LoVo (cell line): ENCODE results near the gene BMAL2.
A peak's percentile ranks its signal among the peaks of the same experiment; 100 is the strongest.

Source experiments
- DNase-seq: peaks from one replicate; pipeline ENCODE4 v3.0.0-alpha.2; 2016; ENCODE audit warnings: low spot score

BMAL2 gene, protein sequence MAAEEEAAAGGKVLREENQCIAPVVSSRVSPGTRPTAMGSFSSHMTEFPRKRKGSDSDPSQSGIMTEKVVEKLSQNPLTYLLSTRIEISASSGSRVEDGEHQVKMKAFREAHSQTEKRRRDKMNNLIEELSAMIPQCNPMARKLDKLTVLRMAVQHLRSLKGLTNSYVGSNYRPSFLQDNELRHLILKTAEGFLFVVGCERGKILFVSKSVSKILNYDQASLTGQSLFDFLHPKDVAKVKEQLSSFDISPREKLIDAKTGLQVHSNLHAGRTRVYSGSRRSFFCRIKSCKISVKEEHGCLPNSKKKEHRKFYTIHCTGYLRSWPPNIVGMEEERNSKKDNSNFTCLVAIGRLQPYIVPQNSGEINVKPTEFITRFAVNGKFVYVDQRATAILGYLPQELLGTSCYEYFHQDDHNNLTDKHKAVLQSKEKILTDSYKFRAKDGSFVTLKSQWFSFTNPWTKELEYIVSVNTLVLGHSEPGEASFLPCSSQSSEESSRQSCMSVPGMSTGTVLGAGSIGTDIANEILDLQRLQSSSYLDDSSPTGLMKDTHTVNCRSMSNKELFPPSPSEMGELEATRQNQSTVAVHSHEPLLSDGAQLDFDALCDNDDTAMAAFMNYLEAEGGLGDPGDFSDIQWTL

DNA sequence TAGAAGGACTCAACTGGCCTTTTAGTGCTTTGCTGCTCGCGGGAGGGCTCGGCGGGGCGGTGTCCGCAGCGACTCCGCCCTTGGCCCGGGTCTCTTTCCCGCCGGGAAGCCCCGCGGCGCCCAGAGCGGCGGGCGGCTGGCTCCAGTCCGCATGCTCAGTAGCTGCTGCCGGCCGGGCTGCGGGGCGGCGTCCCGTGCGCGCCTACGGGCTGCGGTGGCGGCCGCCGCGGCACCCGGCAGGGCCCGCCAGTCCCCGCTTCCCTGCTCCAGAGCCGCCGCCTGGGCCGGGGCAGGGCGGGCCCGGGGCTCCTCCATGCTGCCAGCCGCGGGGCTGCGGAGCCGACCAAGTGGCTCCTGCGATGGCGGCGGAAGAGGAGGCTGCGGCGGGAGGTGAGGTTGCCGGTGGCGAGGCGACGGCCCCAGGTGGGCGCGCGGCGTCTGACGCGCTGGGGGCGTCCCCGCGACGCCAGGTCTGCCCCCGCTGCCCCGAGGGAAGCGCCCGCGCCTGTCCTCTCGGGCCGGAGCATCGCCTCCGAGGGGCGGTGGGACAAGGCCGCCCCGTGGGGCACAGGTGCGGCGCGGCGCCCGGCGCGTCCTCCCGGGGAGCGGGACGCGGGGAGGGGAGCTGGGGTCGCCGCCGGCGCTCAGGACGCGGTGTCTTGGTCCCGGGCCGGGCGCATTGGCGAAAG is at the start of gene BMAL2:
Gene BMAL2, plus strand, starts transcription at position 123 of the 689 bp plus-strand sequence. Its CDS starts 237 bp downstream, at position 360.
- peak; percentile 84 for DNase-seq

DNA sequence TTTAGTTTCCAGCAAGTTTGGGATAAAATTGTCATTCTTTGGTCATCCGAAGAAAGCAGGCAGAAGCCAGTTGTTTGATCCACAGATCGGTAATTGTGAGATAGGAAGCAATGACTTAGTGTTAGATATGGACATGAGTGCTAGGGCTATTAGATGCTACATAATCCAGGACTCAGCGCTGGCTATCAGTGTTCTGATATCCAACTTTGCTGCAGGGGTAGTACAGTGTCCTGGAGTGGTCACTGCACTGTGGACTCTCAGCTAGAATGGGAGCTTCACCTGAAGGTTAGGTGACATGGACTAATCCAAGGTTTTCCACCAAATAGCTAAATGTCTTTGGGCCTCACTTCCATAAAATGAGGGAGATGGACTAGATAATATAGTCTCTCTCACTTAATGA is 48.6 kb upstream of the BMAL2 start:
- DNase-seq = no peak

DNA sequence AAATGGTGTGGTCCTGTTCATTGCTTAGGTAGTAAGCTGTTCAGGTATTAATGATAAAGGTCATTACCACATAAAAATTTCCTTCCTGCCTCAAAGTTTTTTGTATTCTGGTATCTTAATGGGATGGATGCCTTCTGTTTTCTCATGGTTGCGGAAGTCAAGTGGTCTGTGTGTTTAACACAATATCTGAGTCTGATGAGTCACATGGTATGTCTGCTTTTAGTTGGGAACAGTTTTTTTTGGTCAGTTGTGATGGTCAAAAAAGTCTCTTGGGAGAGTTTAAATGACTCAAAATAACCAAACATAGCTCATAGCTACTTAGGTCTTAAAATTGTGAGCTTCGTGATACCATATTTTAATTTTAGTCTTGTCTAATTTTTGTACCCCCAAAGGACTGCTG is 47.9 kb upstream of the BMAL2 start:
- DNase-seq = no peak

DNA sequence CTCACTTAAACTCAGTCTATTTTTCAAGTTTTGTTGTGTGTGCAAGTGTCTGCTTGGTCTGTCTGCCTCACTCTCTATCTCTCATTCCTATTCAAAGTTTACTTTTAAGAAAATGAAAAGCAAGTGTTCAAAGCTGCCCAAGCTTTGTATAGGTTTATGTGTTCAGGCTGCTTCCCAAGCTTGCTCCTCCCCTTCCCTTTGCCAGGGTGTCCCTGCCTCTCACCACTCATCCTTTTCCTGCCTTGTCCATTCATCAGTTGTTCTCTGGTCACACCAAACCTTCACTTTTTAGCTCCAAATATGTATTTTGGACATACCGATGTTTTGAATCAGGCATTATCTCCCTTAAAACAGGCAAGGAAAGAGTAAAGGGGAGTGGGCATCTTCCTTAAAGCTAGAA is 47.2 kb upstream of the BMAL2 start:
- no peak for DNase-seq

DNA sequence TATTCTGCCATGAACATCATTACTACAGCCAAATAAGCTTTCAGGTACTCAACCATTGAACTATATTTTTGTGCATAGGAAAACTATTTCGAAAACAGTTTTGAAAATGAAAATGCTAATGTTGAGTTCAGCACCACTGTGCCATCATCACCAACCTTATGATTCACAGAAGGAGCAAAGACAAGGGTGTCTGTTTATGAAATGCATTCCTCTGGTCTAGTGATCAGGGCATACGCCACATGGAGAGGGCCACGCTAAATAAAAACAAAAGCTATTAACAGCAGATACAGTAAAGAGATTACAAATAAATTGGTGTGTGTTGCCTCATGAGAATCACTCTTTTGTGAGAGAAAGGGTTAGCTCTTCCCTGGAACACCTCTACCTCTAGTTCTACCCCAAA is 43.2 kb upstream of the BMAL2 start:
- no peak for DNase-seq

DNA sequence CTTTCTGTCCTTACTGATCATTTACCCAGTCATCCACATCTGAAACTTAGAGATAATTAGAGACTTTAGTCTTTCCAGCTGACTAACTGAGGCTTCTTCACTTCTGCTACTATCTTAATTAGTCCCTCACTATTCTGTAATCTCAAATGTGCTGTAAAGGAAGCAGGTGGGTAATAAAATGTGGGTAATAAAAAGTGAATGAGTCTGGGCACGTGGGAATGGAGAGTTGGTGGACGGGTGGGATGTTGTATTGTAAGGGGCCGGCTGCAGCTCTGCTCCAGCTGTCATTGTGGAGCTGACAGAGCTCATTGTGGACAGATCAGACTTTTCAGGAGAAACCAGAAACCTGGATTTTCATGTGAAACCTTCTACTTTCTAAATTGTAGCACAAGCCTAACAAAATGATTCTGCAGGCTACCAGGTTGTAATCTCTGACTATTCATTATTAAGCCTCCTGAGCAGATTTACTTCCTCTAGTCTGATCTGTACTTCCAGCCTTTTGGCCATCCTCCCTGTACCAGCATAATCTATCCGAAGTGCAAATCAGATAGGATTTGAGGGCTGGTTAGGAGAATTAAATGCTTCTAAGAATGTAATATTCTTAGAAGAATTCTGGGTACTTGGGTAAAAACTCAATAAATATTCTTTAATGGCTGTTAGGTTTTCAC is 42.0 kb upstream of the BMAL2 start:
- no peak for DNase-seq

DNA sequence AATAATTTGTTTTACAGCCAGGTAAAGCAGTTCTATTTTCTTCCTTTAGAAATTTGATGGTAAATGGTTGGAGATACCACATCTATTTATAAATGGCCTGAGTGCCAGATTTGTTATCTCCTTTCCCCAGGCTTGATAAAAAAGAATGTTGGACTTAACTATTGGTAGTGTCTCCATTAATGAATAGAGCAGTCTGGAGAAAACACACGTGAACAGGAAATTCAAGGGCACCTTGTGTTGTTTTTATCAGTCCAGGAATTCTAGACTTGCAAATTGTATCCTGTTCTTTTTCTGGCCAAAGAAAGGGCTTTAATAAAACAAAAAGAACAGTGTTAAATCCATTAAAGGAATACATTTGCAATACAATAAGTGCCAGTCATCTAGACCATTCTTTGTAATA is 40.8 kb upstream of the BMAL2 start:
- DNase-seq = no peak

DNA sequence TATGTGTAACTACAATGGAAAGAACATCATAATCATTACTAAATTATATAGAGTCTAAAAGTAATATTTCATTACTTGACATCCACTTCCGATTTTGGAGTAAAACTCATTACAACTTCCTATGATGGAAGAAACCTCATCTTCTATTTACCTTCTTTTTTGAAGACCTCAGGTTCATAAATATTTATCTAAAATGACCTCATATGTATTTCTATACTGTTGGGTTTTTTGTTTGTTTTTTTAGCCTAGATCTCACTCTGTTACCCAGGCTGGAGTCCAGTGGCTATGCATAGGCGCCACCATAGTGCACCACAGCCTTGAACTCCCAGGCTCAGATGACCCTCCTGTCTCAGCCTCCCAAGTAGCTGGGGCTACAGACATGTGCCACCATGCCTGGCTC is 39.9 kb upstream of the BMAL2 start:
- DNase-seq = no peak

DNA sequence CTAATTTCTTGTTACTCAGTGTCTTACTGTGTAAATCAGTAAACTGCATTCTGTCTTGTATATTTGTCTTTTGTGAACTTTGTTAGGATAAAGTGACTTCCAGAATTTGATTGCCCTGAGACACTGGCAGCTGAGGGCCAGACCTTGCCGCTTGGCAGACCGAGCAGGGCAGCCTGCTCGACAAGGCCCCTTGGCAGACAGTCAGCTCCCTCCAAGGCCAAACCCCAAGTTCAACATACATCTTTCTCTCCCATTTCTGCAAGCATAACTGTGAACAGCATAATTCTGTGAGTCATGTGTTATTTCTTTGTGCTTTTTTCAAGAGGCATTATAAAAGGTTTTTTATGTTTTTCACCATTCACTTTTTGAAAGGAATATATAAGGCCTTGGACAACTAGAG is 39.2 kb upstream of the BMAL2 start:
- no peak for DNase-seq

DNA sequence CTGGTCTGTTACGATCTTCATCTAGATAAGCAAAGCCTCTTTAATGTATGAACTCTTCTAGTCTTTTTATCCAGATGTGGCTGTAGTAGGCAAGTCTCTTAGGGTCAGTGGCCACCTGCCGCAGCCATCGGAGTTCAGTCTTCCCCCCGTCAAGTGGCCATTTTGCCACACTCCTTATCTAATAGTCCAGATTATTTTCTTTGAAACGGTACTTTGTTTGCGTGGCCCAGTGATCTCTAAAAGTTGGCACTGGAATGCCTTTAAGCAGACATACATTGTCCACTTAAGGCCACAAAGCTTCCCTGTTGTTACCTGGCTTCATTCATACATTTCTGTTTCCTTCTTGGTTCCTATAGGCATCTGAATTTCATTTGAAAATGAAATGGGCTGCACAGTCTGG is 36.0 kb upstream of the BMAL2 start:
- DNase-seq = no peak

DNA sequence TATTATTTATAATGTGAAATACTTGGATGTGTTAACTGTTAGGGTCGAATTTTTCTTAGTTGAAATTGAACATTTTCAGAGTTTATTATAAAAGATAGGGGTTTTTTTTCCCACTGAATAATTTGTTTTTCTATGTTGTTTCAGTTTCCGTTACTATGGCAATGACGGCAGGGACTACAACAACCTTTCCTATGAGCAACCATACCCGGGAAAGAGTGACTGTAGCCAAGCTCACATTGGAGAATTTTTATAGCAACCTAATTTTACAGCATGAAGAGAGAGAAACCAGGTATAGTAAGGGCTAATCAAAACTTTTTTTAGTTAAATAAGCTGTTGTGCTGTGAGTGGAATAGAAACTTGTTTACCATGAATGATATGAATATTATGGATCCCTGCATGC is 35.1 kb upstream of the BMAL2 start:
- DNase-seq = no peak

DNA sequence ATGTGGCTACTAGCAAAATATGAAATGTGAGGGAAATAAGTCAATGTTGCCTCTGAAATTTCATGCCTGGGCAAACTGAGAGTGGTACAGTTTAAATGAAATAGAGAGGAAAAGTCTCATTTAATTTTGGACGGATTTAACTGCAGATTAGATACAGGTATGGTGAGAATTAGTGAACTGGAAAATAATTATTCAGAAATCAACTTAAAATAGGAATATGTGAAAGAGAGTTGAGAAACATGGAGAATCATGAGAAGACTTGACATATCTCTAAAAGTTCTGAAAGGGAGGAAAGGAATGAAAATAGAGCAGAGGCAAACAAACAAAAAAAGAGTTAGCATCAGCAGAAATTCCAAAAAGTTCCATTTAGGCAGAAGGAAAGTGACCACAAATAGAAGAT is 33.5 kb upstream of the BMAL2 start:
- DNase-seq = no peak

DNA sequence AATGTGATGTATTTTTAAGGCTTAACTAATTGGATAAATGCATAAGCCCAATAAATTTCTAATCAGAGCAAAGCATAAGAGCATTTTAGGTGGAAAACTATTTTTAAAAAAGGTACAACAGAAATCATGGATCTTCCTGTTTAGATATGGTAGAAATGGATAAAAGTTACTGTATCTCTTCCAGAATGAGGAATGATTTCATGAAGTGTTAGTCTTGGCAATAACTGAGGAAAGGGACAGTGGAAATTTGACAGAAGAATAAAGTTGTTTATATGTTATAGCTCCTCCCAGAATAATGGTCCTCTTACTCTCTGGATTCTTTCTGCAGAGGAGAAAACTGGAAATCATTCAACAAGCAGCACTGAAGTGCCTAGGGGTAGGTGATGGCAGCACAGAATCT is 32.4 kb upstream of the BMAL2 start:
- no peak for DNase-seq

DNA sequence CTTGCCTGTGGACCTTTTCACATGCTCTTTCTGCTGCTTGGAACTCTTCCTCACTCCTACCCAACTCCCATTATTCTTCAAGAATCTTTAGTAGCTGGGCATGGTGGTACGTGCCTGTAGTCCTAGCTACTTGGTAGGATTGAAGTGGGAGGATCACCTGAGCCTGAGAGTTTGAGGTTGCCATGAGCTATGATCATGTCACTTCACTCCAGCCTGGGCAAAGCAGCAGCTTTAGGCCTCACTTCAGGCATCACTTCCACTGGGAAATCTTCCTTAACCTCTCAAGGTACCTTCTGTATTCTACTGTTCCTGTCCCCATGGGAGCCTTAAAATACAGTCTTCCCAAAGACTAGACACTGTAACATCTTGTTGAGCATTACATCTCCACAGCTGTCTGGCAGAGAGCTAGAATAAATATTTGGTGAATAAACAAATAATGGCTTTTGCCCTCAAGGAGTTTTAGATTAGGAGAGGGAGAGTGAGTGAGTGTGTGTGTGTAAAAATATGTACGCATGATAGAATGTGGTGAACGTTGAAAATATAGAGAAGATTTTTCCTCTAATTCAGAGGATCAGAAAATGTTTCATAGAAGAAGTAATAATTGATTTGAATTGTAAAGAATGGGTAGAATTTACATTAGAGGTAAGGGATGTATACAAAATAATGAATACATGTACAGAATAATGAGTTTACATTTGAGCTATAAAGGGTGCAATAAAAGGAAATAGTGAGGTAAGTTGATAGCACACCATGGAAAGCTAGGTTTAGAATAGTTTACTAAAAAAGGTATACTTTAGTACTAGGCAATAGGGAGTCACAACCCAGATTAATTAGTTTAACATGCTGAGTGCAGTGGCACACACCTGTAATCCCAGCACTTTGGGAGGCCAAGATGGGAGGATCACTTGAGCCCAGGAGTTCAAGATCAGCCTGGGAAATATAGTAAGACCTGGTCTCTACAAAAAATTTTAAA is 29.2 kb upstream of the BMAL2 start:
- no peak for DNase-seq

DNA sequence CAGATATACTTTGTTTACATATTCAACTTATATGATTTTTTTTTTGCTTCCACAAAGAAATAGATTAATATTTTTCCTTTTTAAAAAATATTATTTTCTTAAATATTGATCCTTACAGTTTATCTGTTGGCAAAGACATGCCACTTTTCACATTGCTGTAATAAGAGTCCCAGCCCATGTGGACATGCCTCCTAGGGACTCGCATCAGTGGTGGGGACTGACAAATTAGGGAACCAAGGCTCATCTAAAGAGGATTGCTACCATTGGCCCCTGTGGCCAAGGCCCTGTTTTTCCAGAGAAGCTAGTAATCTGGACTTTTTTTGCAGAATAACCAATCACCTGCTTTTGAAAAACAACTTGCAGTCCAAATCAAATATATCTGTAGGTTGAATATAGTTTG is 27.8 kb upstream of the BMAL2 start:
- DNase-seq = no peak

DNA sequence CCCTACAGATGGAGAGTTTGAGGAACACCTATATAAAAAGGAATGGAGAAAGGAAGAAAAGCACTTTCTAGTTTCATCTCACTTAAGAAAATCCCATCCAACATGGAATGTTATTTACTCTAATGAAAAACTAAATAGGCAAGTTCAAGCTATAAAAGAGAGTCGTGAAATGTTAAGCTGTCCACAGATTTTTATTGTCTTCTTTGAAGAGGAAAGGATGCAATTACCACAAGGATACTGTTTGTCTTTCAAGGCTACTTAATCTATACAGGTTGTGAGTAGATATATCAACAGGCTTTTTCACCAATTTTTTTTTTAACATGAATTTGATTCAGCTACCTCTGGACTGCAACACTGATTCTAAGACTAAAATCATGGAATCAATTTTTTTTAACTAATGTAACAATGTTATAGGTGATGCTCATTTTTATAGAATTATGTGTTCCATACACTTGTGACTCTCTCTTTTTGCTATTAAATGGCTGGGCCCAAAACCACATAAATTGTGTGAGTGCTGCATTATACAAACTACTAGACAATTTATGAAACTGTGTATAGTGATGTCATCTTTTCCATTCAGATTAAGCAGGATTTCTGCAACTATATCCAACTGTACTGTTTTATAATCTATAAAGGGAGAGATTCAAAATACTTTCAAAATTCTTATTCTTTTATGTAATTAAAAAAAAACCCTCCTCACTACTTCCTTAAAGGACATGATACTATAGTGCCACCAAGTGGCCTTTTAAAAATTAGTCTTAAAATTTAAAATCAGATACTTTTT is 26.8 kb upstream of the BMAL2 start:
- DNase-seq = peak; percentile 69

DNA sequence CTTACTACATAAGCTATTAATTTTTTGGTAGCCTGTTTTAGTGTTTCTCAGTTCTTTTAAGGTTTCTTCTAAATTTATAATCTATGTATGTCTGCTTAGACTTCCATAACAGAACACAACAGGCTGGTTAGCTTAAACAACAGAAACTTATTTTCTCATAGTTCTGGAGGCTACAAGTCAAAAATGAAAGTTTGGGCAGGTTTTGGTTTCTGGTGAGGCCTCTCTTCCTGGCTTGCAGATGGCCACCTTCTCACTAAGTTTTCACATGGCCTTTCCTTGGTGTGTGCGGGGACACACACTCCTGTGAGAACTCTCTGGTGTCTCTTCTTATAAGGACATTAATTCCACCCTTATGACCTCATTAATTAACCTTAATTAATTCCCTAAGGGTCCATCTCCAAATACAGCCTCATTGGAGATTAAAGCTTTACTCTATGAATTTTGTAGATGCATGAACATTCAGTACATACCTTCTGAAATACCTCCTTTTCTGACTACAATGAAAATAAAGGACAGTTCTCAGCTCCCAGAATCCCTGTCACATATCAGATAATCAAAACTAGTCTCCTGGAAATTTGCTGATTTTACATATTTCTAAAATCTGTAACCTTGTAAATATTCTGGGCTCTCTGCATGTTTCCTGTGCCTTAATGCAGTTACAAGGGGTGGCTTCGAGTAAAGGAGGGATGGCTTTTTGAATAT is 23.2 kb upstream of the BMAL2 start:
- DNase-seq = no peak

DNA sequence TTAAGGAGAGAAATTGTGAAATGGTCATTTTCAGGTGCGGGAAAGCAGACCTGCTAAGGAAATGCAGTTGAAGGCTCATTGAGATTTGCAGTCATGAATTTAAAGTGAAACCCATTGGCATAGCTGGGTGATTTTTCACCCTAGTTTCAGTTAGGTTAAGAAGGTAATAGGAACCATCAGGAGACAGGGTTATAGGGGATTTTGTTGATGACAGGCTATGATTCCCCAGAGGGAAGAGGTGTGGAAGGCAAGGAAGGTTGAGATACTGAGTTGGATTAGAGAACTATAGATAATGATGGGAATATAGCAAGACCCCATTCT is 22.7 kb upstream of the BMAL2 start:
- DNase-seq = no peak

DNA sequence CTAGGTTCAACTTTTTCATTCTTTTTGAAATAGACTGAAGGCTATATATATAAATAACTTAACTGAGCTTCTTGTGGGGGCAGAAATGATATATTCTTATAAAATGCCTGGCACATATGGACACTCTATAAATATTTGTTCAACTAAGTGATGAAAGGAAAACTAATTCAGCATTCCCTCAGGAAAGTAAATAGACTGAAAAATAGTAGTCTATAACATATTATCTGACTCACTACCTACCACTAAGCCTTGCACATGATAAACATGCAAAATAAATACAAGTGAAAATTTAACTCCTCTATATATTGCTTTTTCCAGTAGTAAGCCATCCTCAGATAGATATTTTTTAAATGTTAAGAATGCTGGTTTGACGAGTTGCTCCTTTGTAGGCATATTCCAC is 15.7 kb upstream of the BMAL2 start:
- DNase-seq = no peak

DNA sequence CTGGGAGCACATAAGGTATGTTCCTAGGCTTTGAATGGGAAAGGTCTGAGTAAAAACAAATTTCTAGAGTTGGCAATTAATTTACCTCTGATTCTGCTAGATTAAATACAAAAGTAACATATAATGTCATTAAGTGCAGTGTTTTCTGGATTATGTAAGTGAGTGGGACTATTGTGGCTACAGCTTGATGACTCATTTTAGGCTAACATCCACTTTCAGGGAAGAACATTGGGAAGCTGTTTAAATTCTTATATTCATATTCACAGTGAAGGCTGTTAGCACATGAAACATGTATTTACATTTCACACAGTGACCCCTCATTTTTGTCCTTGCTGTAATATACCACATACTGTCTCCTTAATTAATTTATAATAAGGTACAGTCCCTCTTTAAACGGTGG is 13.2 kb upstream of the BMAL2 start:
- no peak for DNase-seq
